SK-N-SH (cell line): ENCODE data around the gene ALOXE3.

Source experiments
- ELF1 ChIP-seq: IDR thresholded peaks from 2 replicates; pipeline ENCODE4 v1.4.0; 2012
- EZH2phosphoT487 ChIP-seq: fragments of 200-600 bp; sonication (generic); IDR thresholded peaks from 2 replicates; pipeline ENCODE4 v1.6.1; 2017; ENCODE audit warnings: low read depth, mixed run types, mild to moderate bottlenecking, antibody characterized with exemption, moderate library complexity, borderline replicate concordance
- FOSL2 ChIP-seq: IDR thresholded peaks from 2 replicates; pipeline ENCODE4 v1.4.0; 2012; ENCODE audit warnings: low read depth, mild to moderate bottlenecking, moderate library complexity, borderline replicate concordance
- JUND ChIP-seq: IDR thresholded peaks from 2 replicates; pipeline ENCODE4 v1.4.0; 2012
- NFIC ChIP-seq: IDR thresholded peaks from 2 replicates; pipeline ENCODE4 v1.4.0; 2012; ENCODE audit warnings: borderline replicate concordance
- NRF1 ChIP-seq: IDR thresholded peaks from 2 replicates; pipeline ENCODE4 v1.6.1; 2012; ENCODE audit warnings: low read depth, mild to moderate bottlenecking, low read length
- POLR2AphosphoS5 ChIP-seq: IDR thresholded peaks from 2 replicates; pipeline ENCODE4 v1.6.1; 2012; ENCODE audit warnings: low read depth, low read length
- YY1 ChIP-seq: IDR thresholded peaks from 2 replicates; pipeline ENCODE4 v1.4.0; 2012; ENCODE audit warnings: low read depth, mild to moderate bottlenecking
- TF ChIP-seq, protein P1 (sequence below): IDR thresholded peaks from 2 replicates; pipeline ENCODE4 v1.6.1; 2012; ENCODE audit warnings: mild to moderate bottlenecking, low read depth, low read length, moderate library complexity
- TF ChIP-seq, protein P2 (sequence below): fragments of 200-600 bp; sonication (generic); IDR thresholded peaks from 2 replicates; pipeline ENCODE4 v1.6.1; 2017; ENCODE audit warnings: antibody characterized with exemption, mild to moderate bottlenecking, moderate library complexity
- TF ChIP-seq, protein P3 (sequence below): IDR thresholded peaks from 2 replicates; pipeline ENCODE4 v1.4.0; 2012; ENCODE audit warnings: low read depth

DNA sequence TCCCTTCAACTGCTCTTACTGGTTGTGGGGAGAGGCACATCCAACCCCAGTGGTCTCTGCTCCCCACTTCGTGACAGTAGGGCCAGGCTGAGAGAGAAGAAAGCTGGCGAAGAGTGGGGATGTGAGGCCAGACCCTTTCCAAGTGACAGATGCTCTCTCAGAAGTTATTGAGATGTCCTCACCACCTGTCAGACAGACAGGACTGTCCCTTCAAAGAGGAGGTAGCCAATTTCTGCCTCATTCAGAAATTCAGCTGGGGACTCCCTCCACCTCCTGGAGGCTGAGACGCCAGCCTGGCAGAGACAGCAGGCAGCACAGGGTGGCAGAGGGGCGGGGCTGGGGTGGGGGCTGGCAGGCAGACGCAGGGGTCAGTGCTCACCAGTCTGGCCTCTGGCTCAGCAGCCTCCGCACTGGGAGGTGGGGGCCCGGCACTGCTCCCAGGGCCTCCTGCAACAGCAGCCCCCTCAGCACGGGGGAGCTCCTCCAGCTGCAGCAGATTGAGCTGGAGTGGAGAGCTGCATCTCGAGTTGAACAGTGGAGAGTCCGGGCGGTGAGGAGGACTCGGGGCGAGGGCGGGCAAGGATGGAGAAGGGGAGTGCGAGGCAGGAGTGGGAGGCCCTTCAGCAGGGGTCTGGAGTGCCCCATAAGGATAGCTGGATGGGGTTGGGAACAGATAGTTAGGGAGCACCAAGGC is 24.7 kb upstream of the ALOXE3 start:
- no peak for TF ChIP-seq EZH2phosphoT487
- TF ChIP-seq, protein P1, sequence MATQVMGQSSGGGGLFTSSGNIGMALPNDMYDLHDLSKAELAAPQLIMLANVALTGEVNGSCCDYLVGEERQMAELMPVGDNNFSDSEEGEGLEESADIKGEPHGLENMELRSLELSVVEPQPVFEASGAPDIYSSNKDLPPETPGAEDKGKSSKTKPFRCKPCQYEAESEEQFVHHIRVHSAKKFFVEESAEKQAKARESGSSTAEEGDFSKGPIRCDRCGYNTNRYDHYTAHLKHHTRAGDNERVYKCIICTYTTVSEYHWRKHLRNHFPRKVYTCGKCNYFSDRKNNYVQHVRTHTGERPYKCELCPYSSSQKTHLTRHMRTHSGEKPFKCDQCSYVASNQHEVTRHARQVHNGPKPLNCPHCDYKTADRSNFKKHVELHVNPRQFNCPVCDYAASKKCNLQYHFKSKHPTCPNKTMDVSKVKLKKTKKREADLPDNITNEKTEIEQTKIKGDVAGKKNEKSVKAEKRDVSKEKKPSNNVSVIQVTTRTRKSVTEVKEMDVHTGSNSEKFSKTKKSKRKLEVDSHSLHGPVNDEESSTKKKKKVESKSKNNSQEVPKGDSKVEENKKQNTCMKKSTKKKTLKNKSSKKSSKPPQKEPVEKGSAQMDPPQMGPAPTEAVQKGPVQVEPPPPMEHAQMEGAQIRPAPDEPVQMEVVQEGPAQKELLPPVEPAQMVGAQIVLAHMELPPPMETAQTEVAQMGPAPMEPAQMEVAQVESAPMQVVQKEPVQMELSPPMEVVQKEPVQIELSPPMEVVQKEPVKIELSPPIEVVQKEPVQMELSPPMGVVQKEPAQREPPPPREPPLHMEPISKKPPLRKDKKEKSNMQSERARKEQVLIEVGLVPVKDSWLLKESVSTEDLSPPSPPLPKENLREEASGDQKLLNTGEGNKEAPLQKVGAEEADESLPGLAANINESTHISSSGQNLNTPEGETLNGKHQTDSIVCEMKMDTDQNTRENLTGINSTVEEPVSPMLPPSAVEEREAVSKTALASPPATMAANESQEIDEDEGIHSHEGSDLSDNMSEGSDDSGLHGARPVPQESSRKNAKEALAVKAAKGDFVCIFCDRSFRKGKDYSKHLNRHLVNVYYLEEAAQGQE, result no peak
- no peak for TF ChIP-seq NRF1
- TF ChIP-seq, protein P2, sequence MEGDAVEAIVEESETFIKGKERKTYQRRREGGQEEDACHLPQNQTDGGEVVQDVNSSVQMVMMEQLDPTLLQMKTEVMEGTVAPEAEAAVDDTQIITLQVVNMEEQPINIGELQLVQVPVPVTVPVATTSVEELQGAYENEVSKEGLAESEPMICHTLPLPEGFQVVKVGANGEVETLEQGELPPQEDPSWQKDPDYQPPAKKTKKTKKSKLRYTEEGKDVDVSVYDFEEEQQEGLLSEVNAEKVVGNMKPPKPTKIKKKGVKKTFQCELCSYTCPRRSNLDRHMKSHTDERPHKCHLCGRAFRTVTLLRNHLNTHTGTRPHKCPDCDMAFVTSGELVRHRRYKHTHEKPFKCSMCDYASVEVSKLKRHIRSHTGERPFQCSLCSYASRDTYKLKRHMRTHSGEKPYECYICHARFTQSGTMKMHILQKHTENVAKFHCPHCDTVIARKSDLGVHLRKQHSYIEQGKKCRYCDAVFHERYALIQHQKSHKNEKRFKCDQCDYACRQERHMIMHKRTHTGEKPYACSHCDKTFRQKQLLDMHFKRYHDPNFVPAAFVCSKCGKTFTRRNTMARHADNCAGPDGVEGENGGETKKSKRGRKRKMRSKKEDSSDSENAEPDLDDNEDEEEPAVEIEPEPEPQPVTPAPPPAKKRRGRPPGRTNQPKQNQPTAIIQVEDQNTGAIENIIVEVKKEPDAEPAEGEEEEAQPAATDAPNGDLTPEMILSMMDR, result no peak
- no peak for TF ChIP-seq POLR2AphosphoS5
- TF ChIP-seq YY1, result no peak
- TF ChIP-seq FOSL2, result no peak
- TF ChIP-seq JUND, result no peak
- TF ChIP-seq ELF1, result no peak
- no peak for TF ChIP-seq NFIC
- TF ChIP-seq, protein P3, sequence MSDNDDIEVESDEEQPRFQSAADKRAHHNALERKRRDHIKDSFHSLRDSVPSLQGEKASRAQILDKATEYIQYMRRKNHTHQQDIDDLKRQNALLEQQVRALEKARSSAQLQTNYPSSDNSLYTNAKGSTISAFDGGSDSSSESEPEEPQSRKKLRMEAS, result no peak
